ENCODE measurements around the gene GPR39. TPM values are rescaled to one million over a fixed set of nuclear protein-coding genes. Genes with fewer than 3 reads are reported as not detected.
A peak's percentile ranks its signal among the peaks of the same experiment; 100 is the strongest.

The GPR39 gene
- total and polyA plus RNA-seq, 8 donors, result 3.9 to 24.4 (median 4.6) TPM

DNA sequence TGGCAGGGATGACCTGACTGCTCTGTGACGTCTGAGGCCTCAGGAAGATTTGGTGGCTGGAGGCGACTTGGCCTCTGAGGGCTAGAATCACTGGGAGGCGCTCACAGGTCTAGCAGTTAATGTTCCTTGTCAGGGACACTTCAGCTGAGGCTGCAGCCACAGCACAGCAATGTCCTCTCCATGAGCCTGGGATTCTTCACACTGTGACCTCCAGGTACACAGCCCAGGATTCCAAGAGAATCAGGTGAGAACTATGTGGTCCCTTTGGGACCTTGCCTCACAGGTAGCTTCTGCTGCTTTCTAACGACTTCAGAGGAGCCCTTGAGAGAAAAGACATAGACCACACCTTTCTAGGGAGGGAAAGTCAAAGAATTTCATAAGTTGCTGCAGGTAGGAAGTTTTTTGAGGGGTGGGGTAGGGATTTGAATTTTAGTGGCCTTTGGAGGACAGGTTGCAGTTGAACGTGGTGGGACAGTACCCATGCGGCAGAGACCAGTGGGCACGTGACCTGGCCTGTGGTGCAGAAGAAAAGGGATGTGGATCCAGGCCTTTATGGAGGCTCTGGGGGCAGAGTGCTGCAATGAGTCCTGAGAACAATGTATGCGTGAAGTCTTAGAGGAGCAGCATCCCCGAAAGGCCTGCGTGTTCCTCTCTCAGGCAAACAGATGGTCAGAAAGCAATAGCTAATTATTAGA, 167.2 kb downstream of the GPR39 start:
- Histone ChIP-seq H3K27me3 (no peaks in the 10 kb centered on the region), H3K4me3 (no peak overlapping the region), H3K4me1 (no peaks in the 10 kb centered on the region), H3K9me3 (no peaks in the 10 kb centered on the region), H3K36me3 (no peaks in the 10 kb centered on the region), H3K27ac (no peak overlapping the region)
- no peak for DNase-seq
- intact Hi-C loops (cut with DNase I), result no loop called here
- no peak for ATAC-seq
- TF ChIP-seq, protein P1, sequence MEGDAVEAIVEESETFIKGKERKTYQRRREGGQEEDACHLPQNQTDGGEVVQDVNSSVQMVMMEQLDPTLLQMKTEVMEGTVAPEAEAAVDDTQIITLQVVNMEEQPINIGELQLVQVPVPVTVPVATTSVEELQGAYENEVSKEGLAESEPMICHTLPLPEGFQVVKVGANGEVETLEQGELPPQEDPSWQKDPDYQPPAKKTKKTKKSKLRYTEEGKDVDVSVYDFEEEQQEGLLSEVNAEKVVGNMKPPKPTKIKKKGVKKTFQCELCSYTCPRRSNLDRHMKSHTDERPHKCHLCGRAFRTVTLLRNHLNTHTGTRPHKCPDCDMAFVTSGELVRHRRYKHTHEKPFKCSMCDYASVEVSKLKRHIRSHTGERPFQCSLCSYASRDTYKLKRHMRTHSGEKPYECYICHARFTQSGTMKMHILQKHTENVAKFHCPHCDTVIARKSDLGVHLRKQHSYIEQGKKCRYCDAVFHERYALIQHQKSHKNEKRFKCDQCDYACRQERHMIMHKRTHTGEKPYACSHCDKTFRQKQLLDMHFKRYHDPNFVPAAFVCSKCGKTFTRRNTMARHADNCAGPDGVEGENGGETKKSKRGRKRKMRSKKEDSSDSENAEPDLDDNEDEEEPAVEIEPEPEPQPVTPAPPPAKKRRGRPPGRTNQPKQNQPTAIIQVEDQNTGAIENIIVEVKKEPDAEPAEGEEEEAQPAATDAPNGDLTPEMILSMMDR (IDR thresholded peaks at IDR 0.05), result no peak

DNA sequence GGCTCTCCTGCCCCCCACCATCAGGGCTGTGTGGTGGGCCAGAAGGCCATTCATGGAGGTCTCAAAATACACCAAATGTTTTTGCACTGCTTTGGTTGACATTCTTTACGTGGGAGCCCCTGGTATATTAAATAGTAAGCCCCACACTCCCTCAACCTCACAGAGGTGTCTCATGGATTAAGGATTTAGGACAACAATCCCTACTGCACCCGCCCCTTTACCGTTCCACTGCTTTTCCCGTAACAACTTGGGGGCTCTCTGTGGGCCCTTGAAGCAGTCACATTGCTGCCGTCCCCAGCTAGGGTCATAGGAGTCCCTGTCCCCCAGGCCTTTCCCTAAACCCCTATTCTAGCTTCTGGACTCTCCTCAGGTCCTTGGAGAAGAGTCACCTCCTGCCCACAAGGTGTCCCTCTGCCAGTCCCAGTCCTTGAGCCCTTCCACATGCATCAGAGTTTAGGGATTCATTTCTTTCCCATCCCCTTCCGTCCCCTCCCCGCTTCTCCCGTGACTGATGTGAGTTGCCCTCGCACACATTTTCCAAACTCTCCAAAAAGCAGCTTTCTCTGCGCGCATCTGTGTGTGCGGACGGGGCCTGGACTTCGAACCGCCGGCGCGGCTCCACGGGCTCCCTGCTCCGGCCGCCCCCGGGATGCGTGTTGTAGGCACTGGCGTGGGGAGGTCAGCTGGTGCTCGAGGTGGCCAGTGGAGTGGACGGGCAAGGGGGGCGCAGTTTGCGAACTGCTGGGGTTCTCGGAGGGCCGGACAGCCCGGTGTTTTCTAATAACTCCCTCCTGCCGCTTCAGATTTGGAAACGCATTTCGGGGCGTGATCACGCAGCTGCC, 168.6 kb downstream of the GPR39 start:
- ATAC-seq, result no peak

DNA sequence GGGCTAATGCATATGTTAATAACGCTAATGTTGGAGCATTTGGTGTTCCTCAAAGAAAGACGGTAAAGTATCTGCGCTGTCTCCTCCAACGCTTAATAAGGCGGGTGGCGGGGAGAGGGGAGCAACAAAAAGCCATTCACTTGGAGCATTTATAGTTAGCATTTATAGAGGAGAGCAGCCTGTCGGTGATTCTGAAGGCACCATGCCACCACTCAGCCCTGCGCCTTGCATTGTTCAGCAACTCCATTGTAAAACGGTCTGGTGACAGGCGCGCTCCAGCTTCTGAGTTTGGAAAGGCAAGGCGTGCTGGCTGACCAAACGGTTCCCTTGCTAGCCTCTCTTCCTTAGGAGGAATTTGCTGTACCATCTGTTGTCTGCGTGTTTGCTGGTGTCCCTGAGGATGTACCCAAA, 169.5 kb downstream of the GPR39 start:
- H3K4me1 ChIP-seq, result no peaks in the 10 kb centered on the region
- H3K27ac ChIP-seq, result no peak overlapping the region
- no peaks in the 10 kb centered on the region for H3K9me3 ChIP-seq
- intact Hi-C loops (cut with DNase I), result no loop called here
- TF ChIP-seq, protein P1 (IDR thresholded peaks at IDR 0.05), result no peak
- no peaks in the 10 kb centered on the region for H3K27me3 ChIP-seq
- no peak for ATAC-seq
- H3K36me3 ChIP-seq, result no peaks in the 10 kb centered on the region
- H3K4me3 ChIP-seq, result no peak overlapping the region
- DNase-seq, result no peak

More for the DNA sequence above, 168.6 kb downstream of the GPR39 start:
- Histone ChIP-seq H3K36me3 (no peaks in the 10 kb centered on the region), H3K4me1 (no peaks in the 10 kb centered on the region), H3K9me3 (no peaks in the 10 kb centered on the region), H3K27me3 (no peaks in the 10 kb centered on the region), H3K4me3 (no peak overlapping the region), H3K27ac (no peak overlapping the region)
- intact Hi-C loops (cut with DNase I), result no loop called here
- TF ChIP-seq, protein P1 (IDR thresholded peaks at IDR 0.05), result no peak
- peak in 1 of 4 donors; percentile 78 for DNase-seq

DNA sequence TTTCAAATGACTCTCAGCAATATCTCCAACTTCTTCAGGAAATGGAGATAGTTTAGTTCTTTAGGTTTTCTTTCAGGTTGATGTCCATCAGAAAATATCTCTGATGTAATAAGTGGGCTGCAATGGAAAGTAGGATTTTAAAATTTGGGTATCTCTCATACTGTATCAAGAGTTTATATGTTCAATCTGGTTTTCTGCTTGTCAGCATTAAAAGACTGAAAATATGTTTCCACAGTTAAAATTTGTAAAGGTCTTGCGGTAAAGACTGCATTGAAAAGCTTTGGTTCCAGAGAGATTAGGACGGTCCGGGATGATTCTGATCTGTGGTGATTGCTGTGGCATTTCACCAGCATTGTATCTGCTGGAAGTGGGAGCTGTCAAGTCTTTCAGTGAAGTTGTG, 170.2 kb downstream of the GPR39 start:
- no peak for DNase-seq
- no peak for ATAC-seq
- TF ChIP-seq, protein P1 (IDR thresholded peaks at IDR 0.05), result no peak
- H3K9me3 ChIP-seq, result no peaks in the 10 kb centered on the region
- intact Hi-C loops (cut with DNase I), result no loop called here
- no peak overlapping the region for H3K27ac ChIP-seq
- no peaks in the 10 kb centered on the region for H3K36me3 ChIP-seq
- no peaks in the 10 kb centered on the region for H3K4me1 ChIP-seq
- H3K27me3 ChIP-seq, result no peaks in the 10 kb centered on the region
- H3K4me3 ChIP-seq, result no peak overlapping the region

DNA sequence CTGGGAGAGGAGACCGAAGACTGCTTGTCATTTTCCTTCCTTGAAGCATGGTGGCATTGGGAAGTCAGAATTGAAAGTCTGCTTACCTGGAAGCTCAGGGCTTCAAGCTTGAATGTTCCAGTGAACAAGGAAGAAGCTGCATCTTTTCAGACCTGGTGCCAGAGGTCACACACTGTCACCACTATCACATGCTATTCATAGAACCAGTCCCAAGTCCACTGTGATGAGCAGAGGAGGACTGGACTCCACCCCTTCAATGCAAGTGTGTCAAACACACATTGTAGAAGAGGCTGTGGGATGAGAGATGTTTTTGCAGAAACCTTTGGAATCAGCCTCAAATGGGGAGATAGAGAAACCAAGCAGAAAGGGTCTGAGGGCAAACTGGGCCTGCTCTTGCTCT, 172.0 kb downstream of the GPR39 start:
- no peak overlapping the region for H3K4me3 ChIP-seq
- H3K36me3 ChIP-seq, result no peaks in the 10 kb centered on the region
- H3K4me1 ChIP-seq, result no peaks in the 10 kb centered on the region
- no peak for ATAC-seq
- no peaks in the 10 kb centered on the region for H3K9me3 ChIP-seq
- no peak overlapping the region for H3K27ac ChIP-seq
- intact Hi-C loops (cut with DNase I), result no loop called here
- DNase-seq, result no peak
- TF ChIP-seq, protein P1 (IDR thresholded peaks at IDR 0.05), result no peak
- H3K27me3 ChIP-seq, result no peaks in the 10 kb centered on the region

Data from left lung (tissue), 10 donors.